Measurements from ENCODE around the gene KCNG4.
A peak's percentile ranks its signal among the peaks of the same experiment; 100 is the strongest.

KCNG4 gene

GRCh38 chr16:84239909-84240308 is at the start of gene KCNG4:
Gene KCNG4, minus strand, starts transcription at chr16:84240012. Its CDS starts 2,527 bp downstream, at chr16:84237485.
- no peak for DNase-seq

- no peak for DNase-seq
Observed at GRCh38 chr16:84288902-84289301, 49.1 kb upstream of the KCNG4 start.

GRCh38 chr16:84286578-84287240 is 46.9 kb upstream of the KCNG4 start:
- no peak for DNase-seq

- no peak for DNase-seq
Observed at GRCh38 chr16:84284154-84284722, 44.4 kb upstream of the KCNG4 start.

- no peak for DNase-seq
Observed at GRCh38 chr16:84283314-84284153, 43.7 kb upstream of the KCNG4 start.

GRCh38 chr16:84282533-84282932 is 42.7 kb upstream of the KCNG4 start:
- DNase-seq, result no peak

- peak; percentile 28 for DNase-seq
Observed at GRCh38 chr16:84281074-84281473, 41.3 kb upstream of the KCNG4 start.

- no peak for DNase-seq
Observed at GRCh38 chr16:84279881-84280280, 40.1 kb upstream of the KCNG4 start.

- no peak for DNase-seq
Observed at GRCh38 chr16:84278968-84279367, 39.2 kb upstream of the KCNG4 start.

GRCh38 chr16:84278333-84278732 is 38.5 kb upstream of the KCNG4 start:
- no peak for DNase-seq

- peak; percentile 63 for DNase-seq
Observed at GRCh38 chr16:84277244-84277823, 37.5 kb upstream of the KCNG4 start.

GRCh38 chr16:84275585-84276151 is 35.9 kb upstream of the KCNG4 start:
- DNase-seq, result no peak

GRCh38 chr16:84274515-84274914 is 34.7 kb upstream of the KCNG4 start:
- DNase-seq, result no peak

GRCh38 chr16:84272740-84273320 is 33.0 kb upstream of the KCNG4 start:
- DNase-seq, result no peak

GRCh38 chr16:84271866-84272265 is 32.1 kb upstream of the KCNG4 start:
- no peak for DNase-seq

- no peak for DNase-seq
Observed at GRCh38 chr16:84271037-84271436, 31.2 kb upstream of the KCNG4 start.

- DNase-seq, result no peak
Observed at GRCh38 chr16:84270531-84270930, 30.7 kb upstream of the KCNG4 start.

GRCh38 chr16:84270071-84270470 is 30.3 kb upstream of the KCNG4 start:
- no peak for DNase-seq

- DNase-seq, result no peak
Observed at GRCh38 chr16:84268291-84269040, 28.7 kb upstream of the KCNG4 start.

GRCh38 chr16:84267380-84267779 is 27.6 kb upstream of the KCNG4 start:
- no peak for DNase-seq

- DNase-seq, result peak; percentile 45
Observed at GRCh38 chr16:84266451-84266850, 26.6 kb upstream of the KCNG4 start.

GRCh38 chr16:84262939-84263338 is 23.1 kb upstream of the KCNG4 start:
- DNase-seq, result no peak

All from CD4-positive, alpha-beta T cell treated with Interleukin-17A for 1 hour (primary cell).